Measurements from ENCODE around the gene PBX1. TPM values are rescaled to one million over a fixed set of nuclear protein-coding genes. Genes with fewer than 3 reads are reported as not detected.
A peak's percentile ranks its signal among the peaks of the same experiment; 100 is the strongest.

Gene PBX1
- total and polyA plus RNA-seq, 4 donors, result 2.2 to 17.3 (median 5.1) TPM

GRCh38 chr1:164659621-164660411 is 100.8 kb downstream of the PBX1 start:
- TF ChIP-seq TAF1 (conservative IDR thresholded peaks at IDR 0.05) (no peak), SP1 (IDR thresholded peaks at IDR 0.05) (peak; percentile 23)
- Histone ChIP-seq H3K4me3 (ENCODE audit: low read depth in 1 of 3, low read length in 3 of 3) (no peak overlapping the region), H3K4me1 (ENCODE audit: control insufficient read depth in 4 of 4, insufficient read depth in 4 of 4, low read length in 3 of 4) (peaks cover 0 to 4% (median 0%) of the 10 kb centered on the region in 4 donors), H3K36me3 (ENCODE audit: control insufficient read depth in 4 of 4, insufficient read depth in 3 of 4, low read depth in 1 of 4, low read length in 3 of 4) (no peaks in the 10 kb centered on the region), H3K27me3 (ENCODE audit: control insufficient read depth in 4 of 4, insufficient read depth in 4 of 4, low read length in 3 of 4) (no peaks in the 10 kb centered on the region), H3K9ac (ENCODE audit: low read depth in 1 of 2, low read length in 2 of 2) (no peak overlapping the region), H3K9me3 (ENCODE audit: control insufficient read depth in 4 of 4, low read length in 3 of 4) (no peaks in the 10 kb centered on the region), H3K27ac (ENCODE audit: low read depth in 1 of 2, low read length in 2 of 2) (no peak overlapping the region)
- 77% methylated on average over 4 of the region's 4 CpGs for WGBS
- no peak for DNase-seq (ENCODE audit: low spot score)

GRCh38 chr1:164660412-164660772 is 101.4 kb downstream of the PBX1 start:
- Histone ChIP-seq H3K27ac (ENCODE audit: low read depth in 1 of 2, low read length in 2 of 2) (no peak overlapping the region), H3K4me3 (ENCODE audit: low read depth in 1 of 3, low read length in 3 of 3) (no peak overlapping the region), H3K36me3 (ENCODE audit: control insufficient read depth in 4 of 4, insufficient read depth in 3 of 4, low read depth in 1 of 4, low read length in 3 of 4) (no peaks in the 10 kb centered on the region), H3K9me3 (ENCODE audit: control insufficient read depth in 4 of 4, low read length in 3 of 4) (no peaks in the 10 kb centered on the region), H3K9ac (ENCODE audit: low read depth in 1 of 2, low read length in 2 of 2) (no peak overlapping the region), H3K27me3 (ENCODE audit: control insufficient read depth in 4 of 4, insufficient read depth in 4 of 4, low read length in 3 of 4) (no peaks in the 10 kb centered on the region), H3K4me1 (ENCODE audit: control insufficient read depth in 4 of 4, insufficient read depth in 4 of 4, low read length in 3 of 4) (peaks cover 0 to 4% (median 0%) of the 10 kb centered on the region in 4 donors)
- 70% methylated on average over 2 of the region's 2 CpGs for WGBS
- no peak for DNase-seq (ENCODE audit: low spot score)
- no peak for TF ChIP-seq REST (IDR thresholded peaks at IDR 0.05)
- no peak for TF ChIP-seq FOXA2 (IDR thresholded peaks at IDR 0.05)
- TF ChIP-seq JUND (IDR thresholded peaks at IDR 0.05), result no peak
- no peak for TF ChIP-seq FOXA1 (IDR thresholded peaks at IDR 0.05)
- no peak for TF ChIP-seq CTCF (IDR thresholded peaks at IDR 0.05; ENCODE audit: low read depth, low read length, missing input control)
- no peak for TF ChIP-seq NR2F2 (IDR thresholded peaks at IDR 0.05)
- TF ChIP-seq YY1 (IDR thresholded peaks at IDR 0.05), result no peak
- no peak for TF ChIP-seq ZBTB33 (IDR thresholded peaks at IDR 0.05)
- TF ChIP-seq ATF3 (IDR thresholded peaks at IDR 0.05), result no peak
- TF ChIP-seq RXRA (IDR thresholded peaks at IDR 0.05), result no peak
- no peak for TF ChIP-seq SP1 (IDR thresholded peaks at IDR 0.05)
- no peak for TF ChIP-seq HNF4G (IDR thresholded peaks at IDR 0.05)
